ENCODE data around the gene GRIP2. TPM values are rescaled to one million over a fixed set of nuclear protein-coding genes. Genes with fewer than 3 reads are reported as not detected.

Gene GRIP2
- polyA plus RNA-seq, 1 donor from 2014 or later = 8.6 TPM

GRCh38 chr3:14456794-14457193 lies 83.3 kb downstream of the GRIP2 start:
- H4K20me1 ChIP-seq (ENCODE audit: insufficient read depth) = no peaks in the 10 kb centered on the region
- H3K79me2 ChIP-seq (replicated peaks; ENCODE audit: insufficient read depth, low read length) = no peaks in the 10 kb centered on the region
- no peak overlapping the region for H3K9ac ChIP-seq (ENCODE audit: low read length)
- H3K9me3 ChIP-seq (ENCODE audit: low read length) = no peaks in the 10 kb centered on the region
- TF ChIP-seq SMC3 (conservative IDR thresholded peaks at IDR 0.05; ENCODE audit: poor library complexity) (no peak), POLR2AphosphoS5 (IDR thresholded peaks at IDR 0.05) (no peak), EZH2 (IDR thresholded peaks at IDR 0.05; ENCODE audit: borderline replicate concordance, insufficient read depth, low read length, poor library complexity, severe bottlenecking) (no peak), TAF1 (IDR thresholded peaks at IDR 0.05; ENCODE audit: low read depth) (no peak), REST (IDR thresholded peaks at IDR 0.05; ENCODE audit: borderline replicate concordance) (no peak), EP300 (conservative IDR thresholded peaks at IDR 0.05; ENCODE audit: poor library complexity, severe bottlenecking) (no peak), CTCF (IDR thresholded peaks at IDR 0.05; ENCODE audit: poor library complexity, severe bottlenecking) (no peak), RAD21 (conservative IDR thresholded peaks at IDR 0.05) (no peak), MXI1 (conservative IDR thresholded peaks at IDR 0.05; ENCODE audit: poor library complexity, severe bottlenecking) (no peak)
- H3K27ac ChIP-seq (ENCODE audit: low read length) = no peak overlapping the region
- H2AFZ ChIP-seq (ENCODE audit: low read depth, low read length) = no peak overlapping the region
- no peaks in the 10 kb centered on the region for H3K27me3 ChIP-seq (ENCODE audit: insufficient read depth, low read depth, low read length)
- H3K4me2 ChIP-seq (ENCODE audit: low read length) = no peak overlapping the region
- no peaks in the 10 kb centered on the region for H3K9me2 ChIP-seq (ENCODE audit: insufficient read depth, low read length)
- H3K4me3 ChIP-seq (ENCODE audit: low read length) = no peak overlapping the region
- no peaks in the 10 kb centered on the region for H3K36me3 ChIP-seq (ENCODE audit: insufficient read depth, low read length)
- H3F3A ChIP-seq (ENCODE audit: insufficient read depth, low read length, poor library complexity, severe bottlenecking) = no peaks in the 10 kb centered on the region

GRCh38 chr3:14455571-14456317 lies 84.4 kb downstream of the GRIP2 start:
- Histone ChIP-seq H3K27ac (ENCODE audit: low read length) (no peak overlapping the region), H3K27me3 (ENCODE audit: insufficient read depth, low read depth, low read length) (no peaks in the 10 kb centered on the region), H3K9ac (ENCODE audit: low read length) (no peak overlapping the region), H3K4me2 (ENCODE audit: low read length) (no peak overlapping the region), H3F3A (ENCODE audit: insufficient read depth, low read length, poor library complexity, severe bottlenecking) (no peaks in the 10 kb centered on the region), H4K20me1 (ENCODE audit: insufficient read depth) (no peaks in the 10 kb centered on the region), H3K36me3 (ENCODE audit: insufficient read depth, low read length) (peaks cover 6% of the 10 kb centered on the region), H3K9me3 (ENCODE audit: low read length) (no peaks in the 10 kb centered on the region), H3K9me2 (ENCODE audit: insufficient read depth, low read length) (no peaks in the 10 kb centered on the region), H2AFZ (ENCODE audit: low read depth, low read length) (no peak overlapping the region), H3K79me2 (replicated peaks; ENCODE audit: insufficient read depth, low read length) (no peaks in the 10 kb centered on the region), H3K4me3 (ENCODE audit: low read length) (no peak overlapping the region)
- no peak for TF ChIP-seq RAD21 (conservative IDR thresholded peaks at IDR 0.05)
- TF ChIP-seq POLR2AphosphoS5 (IDR thresholded peaks at IDR 0.05) = no peak
- TF ChIP-seq TAF1 (IDR thresholded peaks at IDR 0.05; ENCODE audit: low read depth) = no peak
- TF ChIP-seq CTCF (IDR thresholded peaks at IDR 0.05; ENCODE audit: poor library complexity, severe bottlenecking) = no peak
- TF ChIP-seq MXI1 (conservative IDR thresholded peaks at IDR 0.05; ENCODE audit: poor library complexity, severe bottlenecking) = no peak
- no peak for TF ChIP-seq EP300 (conservative IDR thresholded peaks at IDR 0.05; ENCODE audit: poor library complexity, severe bottlenecking)
- no peak for TF ChIP-seq SMC3 (conservative IDR thresholded peaks at IDR 0.05; ENCODE audit: poor library complexity)
- no peak for TF ChIP-seq EZH2 (IDR thresholded peaks at IDR 0.05; ENCODE audit: borderline replicate concordance, insufficient read depth, low read length, poor library complexity, severe bottlenecking)
- TF ChIP-seq REST (IDR thresholded peaks at IDR 0.05; ENCODE audit: borderline replicate concordance) = no peak
